Coronary artery (tissue), 2 donors: ENCODE measurements around the gene KDM2A.

Experiments used
- DNase-seq: peaks from one replicate; pipeline ENCODE4 v3.0.0-alpha.2; 2017; ENCODE audit warnings: low spot score
- H3K27ac ChIP-seq, 2 donors: fragments of 200-600 bp; sonication (generic); one replicate each; pipeline ENCODE4 v1.5.1; 2016 to 2019
- H3K4me3 ChIP-seq: fragments of 200-600 bp; sonication (generic); 2 replicates; pipeline ENCODE4 v1.5.1; 2016; ENCODE audit warnings: mild to moderate bottlenecking, moderate library complexity
- CTCF ChIP-seq: fragments of 200-600 bp; sonication (generic); IDR thresholded peaks from one replicate; pipeline ENCODE4 v1.5.1; 2019; ENCODE audit warnings: antibody characterized with exemption

KDM2A gene

GRCh38 chr11:67270256-67271204, 151.5 kb downstream of the KDM2A start:
- peak overlapping the region; percentile 98 for H3K4me3 ChIP-seq
- no peak for DNase-seq
- no peak for TF ChIP-seq CTCF
- H3K27ac ChIP-seq: peak overlapping the region; percentile 63 to 91

GRCh38 chr11:67271205-67271540, 152.1 kb downstream of the KDM2A start:
- Histone ChIP-seq H3K4me3 (peak overlapping the region; percentile 98), H3K27ac (peak overlapping the region in 1 of 2 donors; percentile 91)
- TF ChIP-seq CTCF: no peak
- no peak for DNase-seq

GRCh38 chr11:67271541-67272284, 152.7 kb downstream of the KDM2A start:
- peak; percentile 80 for DNase-seq

GRCh38 chr11:67272327-67273259, 153.5 kb downstream of the KDM2A start:
- Histone ChIP-seq H3K27ac (peak overlapping the region; percentile 59 to 91), H3K4me3 (peak overlapping the region; percentile 98)
- no peak for TF ChIP-seq CTCF
- DNase-seq: no peak

More at GRCh38 chr11:67271541-67272284, 152.7 kb downstream of the KDM2A start:
- no peak for TF ChIP-seq CTCF
- Histone ChIP-seq H3K27ac (peak overlapping the region; percentile 59 to 91), H3K4me3 (peak overlapping the region; percentile 98)

GRCh38 chr11:67273260-67273990, 154.4 kb downstream of the KDM2A start:
- no peak for DNase-seq
- peak overlapping the region; percentile 98 for H3K4me3 ChIP-seq
- no peak for TF ChIP-seq CTCF
- H3K27ac ChIP-seq: peak overlapping the region; percentile 59 to 91
